GM12872 (cell line): ENCODE data around the gene TTC7B.

Source experiments
- TF ChIP-seq, protein P1 (sequence below): IDR thresholded peaks from 3 replicates; pipeline ENCODE4 v1.5.1; 2011; ENCODE audit warnings: low read depth, mild to moderate bottlenecking, low read length, moderate library complexity; ENCODE audit not compliant: insufficient read depth

Gene TTC7B

DNA sequence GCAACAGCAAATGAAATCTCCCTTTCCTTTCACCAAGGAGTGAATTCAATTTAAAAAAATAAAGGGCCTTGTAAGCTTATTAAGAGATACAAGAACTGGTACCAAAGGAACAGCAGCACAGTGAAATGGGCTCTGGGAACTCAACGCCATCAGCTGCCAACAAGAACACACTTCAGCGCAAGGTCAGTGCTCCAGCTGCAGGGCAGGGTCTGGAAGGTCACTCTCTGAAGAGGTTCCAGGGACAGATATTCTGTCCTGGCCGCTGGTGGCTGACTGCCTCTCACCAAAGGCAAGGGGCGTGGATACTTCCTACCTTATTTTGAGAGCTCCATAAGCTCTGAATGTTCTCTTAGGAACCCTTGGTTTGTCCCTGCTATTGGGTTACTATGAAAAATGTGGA, 232.8 kb downstream of the TTC7B start:
- TF ChIP-seq, protein P1, sequence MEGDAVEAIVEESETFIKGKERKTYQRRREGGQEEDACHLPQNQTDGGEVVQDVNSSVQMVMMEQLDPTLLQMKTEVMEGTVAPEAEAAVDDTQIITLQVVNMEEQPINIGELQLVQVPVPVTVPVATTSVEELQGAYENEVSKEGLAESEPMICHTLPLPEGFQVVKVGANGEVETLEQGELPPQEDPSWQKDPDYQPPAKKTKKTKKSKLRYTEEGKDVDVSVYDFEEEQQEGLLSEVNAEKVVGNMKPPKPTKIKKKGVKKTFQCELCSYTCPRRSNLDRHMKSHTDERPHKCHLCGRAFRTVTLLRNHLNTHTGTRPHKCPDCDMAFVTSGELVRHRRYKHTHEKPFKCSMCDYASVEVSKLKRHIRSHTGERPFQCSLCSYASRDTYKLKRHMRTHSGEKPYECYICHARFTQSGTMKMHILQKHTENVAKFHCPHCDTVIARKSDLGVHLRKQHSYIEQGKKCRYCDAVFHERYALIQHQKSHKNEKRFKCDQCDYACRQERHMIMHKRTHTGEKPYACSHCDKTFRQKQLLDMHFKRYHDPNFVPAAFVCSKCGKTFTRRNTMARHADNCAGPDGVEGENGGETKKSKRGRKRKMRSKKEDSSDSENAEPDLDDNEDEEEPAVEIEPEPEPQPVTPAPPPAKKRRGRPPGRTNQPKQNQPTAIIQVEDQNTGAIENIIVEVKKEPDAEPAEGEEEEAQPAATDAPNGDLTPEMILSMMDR: no peak

DNA sequence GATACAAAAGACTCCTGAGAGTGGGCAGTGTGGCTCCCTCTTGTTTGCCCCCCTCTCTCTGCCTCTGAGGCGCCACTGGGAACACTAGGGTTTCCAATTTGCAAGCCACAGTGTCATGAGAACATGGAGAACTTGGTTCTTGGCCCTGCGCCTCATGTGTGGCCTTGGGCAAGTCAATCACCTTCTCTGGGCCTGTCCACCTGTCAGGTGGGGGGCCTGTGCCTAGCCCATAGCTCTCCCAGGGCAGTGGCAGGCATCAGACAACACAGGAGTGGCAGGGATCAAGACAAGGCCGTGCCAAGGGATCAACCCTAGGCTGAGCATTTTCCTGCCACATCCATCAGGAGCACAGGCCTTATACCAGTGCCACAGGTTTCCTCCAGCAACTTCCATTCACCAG, 234.1 kb downstream of the TTC7B start:
- TF ChIP-seq, protein P1: no peak

GRCh38 chr14:90581745-90582144, 234.5 kb downstream of the TTC7B start:
- TF ChIP-seq, protein P1: no peak

DNA sequence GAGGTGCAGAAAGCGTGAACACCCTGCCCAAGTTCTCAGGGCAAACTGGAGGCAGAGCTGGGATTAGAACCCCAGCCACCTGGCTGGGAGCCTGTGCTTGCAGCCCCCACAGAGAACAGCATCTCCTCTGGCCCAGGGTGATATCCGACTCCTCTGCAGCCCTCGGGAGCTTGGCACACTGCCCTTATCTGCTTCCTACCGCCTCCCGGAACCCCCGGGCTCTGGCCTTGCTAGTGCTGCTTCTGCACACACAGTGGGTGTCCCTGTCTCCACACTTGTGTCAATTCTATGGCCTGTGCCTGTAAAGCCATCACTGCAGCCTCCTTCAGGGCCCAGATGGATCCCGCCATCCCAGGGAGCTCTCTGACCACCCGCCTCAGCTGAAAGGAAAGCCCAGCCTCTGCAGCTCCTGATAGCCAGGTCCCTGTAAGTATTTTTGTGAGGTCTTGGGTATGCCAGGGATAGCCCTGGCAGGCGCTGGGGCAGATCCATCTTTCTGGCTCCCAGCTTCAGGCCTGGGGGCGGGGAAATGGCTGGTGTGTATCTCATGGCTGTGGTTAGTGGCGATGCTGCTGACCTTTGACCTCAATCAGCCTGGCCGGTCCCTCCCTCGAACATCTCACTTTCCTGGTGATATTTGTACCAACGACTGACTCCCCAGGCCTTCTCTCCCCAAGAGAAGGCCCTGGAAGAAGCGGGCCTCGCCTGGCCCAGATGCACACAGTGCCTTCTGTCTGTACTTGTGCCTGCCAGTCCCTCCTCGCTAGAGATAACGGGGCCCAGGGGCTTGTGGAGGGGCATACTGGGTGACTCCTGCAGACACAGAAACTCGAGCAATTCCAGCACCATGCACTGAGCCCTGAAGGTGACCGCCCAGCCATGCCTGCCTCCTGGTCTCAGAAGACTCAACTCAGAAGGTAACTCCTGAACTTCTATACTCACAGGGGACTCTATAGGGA, 235.6 kb downstream of the TTC7B start:
- TF ChIP-seq, protein P1: no peak

- TF ChIP-seq, protein P1: no peak
Measured at GRCh38 chr14:90579816-90580215, 236.4 kb downstream of the TTC7B start.

DNA sequence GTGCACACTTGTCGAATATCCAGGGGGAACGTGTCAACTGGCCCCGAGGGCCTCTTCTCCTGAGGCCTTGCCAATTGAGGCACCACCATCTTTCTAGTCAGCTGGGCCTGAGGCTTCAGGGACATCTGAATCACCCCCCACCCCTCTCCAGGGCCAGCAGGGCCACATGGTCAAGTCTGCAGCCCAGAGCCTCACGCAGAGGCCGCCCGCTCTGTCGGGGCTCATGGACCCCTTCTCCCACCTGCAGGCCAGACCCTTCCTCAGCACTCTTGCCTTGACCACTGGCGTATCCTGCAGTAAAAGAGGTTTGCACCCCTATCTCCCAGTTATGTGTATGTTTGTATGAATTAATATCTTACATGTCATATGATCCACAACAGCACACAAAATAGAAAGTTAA, 237.1 kb downstream of the TTC7B start:
- TF ChIP-seq, protein P1: no peak

DNA sequence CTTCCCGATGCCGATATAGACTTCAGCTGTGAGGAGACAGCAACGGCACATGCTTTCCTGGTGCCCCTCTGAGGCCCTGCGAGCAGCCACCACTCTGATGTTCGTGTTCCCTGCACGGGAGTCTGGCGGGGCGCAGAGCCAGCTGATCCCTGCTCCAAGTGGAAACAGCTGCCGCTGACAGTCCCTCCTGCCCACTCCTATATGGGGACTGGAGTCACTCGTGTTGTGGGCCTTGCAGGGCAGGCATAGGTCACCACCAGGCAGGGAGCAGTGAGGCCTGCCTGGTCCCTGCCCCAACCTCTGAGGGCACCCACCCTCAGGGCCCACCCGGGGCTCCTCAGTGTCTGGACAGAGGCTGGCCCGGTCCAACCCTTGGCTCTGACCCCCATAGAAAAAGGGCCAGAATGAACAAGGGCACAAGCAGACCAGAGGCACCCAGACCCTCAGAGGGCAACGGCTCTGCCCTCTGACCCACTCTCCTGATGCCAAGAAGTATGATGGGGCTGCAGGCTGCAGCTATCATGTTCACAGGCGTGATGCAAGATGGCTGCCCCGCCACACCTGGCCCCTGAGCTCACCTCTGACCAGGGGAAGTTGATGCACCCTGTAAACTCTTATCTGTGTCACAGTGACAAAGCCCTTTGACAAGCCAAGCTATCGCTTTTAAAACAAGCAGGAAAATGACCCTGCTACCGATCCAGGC, 237.8 kb downstream of the TTC7B start:
- TF ChIP-seq, protein P1: no peak
